HG02938 (cell line): ENCODE results near the gene FBXO2.
"Not testable (repeated sequence)": the region's sequence is repeated elsewhere in the genome, so short reads cannot be mapped to it uniquely, and the experiment has no call there.

Experiments used
- ATAC-seq: cut with Tn5 transposase; IDR thresholded peaks from one replicate; pipeline ENCODE4 v1.9.1; 2021; ENCODE audit warnings: mild to moderate bottlenecking, moderate library complexity; ENCODE audit not compliant: unreplicated experiment

FBXO2 gene

DNA sequence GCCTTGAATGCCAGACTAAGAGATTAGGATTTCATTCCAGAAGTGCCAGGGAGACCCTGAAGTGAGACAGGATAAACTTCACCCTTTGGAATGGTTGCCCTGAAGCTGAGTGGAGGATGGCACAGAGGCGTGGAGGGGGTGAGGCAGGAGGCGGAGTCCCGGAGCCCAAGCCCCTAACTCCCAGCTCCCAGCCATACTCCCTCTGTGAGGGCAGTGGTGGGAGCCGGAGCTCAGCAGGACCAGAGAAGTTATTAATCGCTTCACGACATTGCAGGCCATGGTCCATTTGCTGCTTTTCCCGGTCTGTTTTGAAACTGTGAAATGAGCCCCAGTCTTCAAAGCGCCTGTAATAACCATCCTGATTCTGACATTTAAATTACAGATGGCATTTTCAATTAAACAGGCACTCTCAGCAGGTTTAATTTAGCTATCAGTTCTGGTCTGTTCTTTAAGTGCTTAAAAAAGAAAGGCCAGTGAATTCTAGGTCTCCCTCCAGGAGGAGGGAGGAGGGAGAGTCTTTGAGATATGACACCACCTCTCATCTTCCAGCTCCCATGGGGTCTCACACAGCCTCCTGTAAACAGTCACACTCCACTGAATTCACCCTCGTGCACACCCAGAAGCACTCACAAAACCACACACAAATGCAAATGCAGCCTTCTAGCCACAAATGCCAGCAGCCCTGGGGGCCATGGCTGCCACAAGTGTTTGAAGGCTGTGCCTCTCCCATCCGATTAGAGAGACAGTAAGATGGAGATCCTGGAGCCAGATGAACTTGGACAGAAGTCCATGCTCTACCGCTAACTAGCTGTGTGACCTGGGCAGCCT, 19.6 kb downstream of the FBXO2 start:
- ATAC-seq, result no peak

DNA sequence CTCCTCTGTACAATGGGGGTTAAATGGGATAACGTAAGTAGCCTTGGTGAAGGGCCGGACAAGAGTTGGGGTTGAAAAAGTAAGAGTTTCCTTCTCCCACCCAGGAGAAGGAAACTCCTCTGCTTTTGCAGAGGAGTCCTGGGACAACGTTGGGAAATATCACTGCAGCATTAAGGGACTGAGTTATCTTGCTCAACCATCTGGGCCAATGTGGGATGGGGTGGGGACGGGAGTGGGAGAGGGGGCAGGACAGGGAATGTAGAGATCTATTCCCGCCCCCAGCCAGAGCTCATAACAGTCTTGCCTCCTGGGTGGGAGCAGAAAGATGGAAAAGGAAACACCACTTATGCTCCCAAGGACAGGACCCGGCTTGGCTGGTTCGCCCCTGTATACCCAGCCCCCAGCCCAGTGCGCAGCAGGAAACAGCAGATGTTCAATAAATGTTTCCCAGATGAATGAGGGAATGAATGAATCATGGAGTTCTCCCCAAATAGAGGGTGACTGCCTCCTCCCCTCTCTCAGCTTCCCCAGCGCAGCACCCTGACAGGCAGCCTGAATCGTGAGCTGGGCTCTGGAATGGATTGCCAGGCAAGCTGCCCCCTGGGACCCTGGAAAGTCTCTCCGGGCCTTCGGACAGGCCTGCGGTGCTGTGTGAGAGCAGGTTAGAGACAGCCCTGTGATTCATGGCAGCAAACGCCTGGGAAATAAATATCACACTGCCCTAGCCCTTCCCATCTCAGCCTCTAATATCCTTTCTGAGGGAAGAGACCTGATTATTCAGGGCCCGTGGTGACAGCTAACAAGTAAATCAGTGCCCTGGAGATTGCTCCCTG, 24.8 kb downstream of the FBXO2 start:
- ATAC-seq, result no peak

DNA sequence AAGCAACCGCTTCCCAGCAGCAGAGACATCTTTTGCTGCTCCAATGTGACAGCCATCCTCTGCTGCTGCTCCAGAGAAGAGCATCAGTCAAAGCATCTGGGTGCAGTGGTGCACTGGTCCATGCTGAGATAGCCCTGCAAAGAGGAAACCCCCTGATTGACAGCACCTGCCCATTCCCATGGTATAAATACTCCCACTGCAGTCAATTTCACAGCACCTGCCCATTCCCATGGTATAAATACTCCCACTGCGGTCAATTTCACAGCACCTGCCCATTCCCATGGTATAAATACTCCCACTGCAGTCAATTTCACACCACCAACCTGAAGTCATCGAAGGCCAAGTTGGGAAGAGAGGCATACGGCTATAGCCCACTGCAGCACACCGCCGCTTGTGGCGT, 25.5 kb downstream of the FBXO2 start:
- ATAC-seq, result no peak

DNA sequence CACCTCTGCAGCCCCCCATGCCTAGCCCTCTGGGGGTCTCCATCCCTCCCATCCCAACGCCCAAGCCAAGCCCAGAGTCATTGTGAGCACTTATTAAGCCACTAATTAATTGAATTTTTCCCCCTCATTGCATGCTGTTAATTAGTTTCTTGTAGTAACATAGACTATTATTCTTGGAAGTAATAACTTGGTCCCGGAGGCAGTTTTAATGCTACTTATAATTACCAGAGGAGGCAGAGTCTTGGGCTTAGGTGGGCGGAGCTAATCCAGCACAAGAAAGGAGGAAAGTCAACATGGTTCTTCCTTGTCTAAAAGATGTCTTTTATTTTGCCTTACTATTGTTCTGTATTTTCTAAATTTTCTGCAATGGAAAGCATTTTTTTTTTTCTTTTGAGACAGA, 27.7 kb downstream of the FBXO2 start:
- no peak for ATAC-seq

DNA sequence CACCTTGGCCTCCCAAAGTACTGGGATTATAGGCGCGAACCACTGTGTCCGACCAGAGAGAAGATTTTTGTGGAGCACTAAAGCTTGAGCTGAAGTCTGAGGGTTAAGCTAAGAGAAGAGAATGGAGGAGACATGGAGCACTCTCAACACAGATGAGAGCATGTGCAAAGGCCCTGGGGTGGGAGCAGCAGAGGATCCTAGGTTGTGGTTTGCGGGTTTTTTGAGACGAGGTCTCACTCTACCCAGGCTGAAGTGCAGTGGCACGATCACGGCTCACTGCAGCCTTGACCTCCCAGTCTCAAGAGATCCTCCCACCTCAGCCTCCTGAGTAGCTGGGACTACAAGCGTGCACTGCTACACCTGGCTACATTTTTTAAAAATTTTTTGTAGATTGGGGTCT, 30.5 kb downstream of the FBXO2 start:
- no peak for ATAC-seq

DNA sequence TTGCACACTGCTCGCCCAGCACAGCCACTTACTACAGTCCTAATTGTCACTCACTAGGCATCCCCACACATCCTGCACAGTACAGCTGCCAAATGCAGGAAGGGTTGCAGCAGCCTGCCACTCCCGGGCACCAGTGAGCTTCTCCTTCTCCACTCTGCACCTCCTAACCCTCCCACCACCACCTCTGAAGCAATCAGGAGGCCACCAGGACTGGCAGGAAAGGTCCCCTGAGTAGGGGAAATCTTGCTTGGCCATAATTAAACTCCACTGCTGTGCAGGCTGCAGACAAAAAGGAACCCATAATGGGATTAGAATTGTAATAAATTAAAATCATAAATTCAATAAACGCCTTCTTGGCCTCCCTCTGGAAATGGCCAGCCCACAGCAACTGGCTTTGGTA, 31.8 kb downstream of the FBXO2 start:
- ATAC-seq, result no peak

DNA sequence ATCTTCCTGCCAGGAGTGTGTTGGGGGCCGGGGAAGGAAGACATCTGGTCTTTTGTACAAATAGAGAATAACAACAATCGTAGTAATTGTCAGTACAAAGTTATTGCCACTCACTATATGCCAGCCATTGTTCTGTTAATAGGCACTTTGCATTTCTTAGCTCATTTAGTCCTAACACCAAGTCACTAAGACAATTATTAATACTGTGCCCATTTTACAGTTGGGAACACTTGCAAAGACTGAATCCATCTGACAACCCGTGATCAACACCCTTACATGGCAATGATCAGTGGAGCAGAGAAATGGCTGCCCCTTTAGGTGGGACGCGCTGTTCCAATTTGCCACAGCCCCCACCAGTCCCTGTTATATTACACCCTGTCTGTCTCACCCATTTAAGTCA, 33.3 kb downstream of the FBXO2 start:
- no peak for ATAC-seq

DNA sequence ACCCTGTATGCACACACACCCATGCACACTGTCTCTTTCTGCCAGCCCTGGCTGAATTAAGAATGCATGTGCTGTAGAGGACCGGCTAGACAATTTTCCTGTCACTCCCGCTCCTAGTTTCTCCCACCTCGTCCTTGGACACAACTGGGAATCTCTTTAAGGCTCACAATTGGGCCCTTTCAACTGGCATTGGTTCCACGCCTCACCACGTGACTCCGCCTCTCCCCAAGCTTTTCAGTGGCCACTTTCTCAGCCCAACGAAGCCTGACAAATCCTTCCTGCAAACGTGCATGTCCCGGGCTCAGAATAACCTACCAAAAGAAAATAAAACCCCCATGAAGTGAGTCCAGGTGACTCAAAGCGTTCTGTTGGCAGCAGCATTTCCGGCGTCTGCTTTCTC, 33.8 kb downstream of the FBXO2 start:
- no peak for ATAC-seq

DNA sequence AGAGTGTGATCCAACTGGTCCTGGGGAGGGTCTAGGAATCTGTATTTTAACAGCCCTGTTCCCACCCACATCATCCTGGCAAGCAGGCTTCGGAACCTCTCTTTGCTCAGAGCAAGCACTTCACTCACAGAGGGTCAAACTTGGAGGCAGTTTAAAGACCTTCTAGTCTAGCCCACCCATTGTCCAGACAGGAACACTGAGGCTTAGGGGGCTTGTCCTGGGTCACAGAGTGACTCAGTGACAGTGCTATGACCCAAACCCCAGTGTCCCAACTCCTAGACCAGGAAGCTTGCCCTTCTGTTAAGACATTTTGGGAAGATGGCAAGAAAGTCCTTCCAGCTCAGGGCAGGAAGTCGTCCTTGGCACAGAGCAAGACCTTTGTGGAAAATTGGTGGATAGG, 36.5 kb downstream of the FBXO2 start:
- ATAC-seq, result no peak

DNA sequence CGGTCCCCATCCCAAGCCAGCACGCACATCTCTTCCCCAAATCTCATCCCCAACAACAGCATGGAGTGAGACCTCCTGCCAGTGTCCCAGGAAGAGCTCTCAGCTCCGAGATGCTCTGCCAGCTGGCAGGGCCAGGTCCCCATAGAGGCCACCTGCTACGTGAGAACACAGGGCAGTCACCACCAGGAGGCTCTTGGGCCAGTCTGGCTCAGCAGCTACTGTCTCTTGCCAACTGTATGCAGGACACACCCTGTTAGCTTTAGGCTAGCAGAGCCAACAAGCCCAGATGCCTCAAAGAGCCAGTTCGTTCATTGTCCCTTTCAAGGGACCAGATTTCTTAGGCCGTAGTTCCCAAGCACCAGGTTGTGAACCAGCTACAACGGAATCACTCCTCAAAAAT, 36.9 kb downstream of the FBXO2 start:
- no peak for ATAC-seq

DNA sequence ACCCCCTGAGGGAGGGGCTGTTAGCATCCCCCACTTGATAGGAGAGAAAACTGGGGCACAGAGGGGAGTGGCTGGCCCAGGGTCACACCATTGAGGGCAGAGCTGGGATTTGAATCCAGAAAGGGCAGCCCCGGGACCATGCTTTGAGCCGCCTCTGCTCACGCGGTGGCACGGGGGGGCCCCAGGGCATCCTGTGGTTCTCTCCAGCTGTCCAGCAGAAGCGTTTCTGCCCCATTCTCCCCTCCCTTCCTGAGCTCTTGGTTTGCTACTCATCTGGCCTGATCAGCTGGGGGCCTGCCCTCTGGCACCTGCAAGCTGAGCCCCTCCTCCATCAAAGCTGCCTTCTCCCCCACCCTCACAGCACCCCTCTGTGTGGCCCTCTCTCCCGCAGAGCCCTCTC, 37.5 kb downstream of the FBXO2 start:
- ATAC-seq, result no peak

DNA sequence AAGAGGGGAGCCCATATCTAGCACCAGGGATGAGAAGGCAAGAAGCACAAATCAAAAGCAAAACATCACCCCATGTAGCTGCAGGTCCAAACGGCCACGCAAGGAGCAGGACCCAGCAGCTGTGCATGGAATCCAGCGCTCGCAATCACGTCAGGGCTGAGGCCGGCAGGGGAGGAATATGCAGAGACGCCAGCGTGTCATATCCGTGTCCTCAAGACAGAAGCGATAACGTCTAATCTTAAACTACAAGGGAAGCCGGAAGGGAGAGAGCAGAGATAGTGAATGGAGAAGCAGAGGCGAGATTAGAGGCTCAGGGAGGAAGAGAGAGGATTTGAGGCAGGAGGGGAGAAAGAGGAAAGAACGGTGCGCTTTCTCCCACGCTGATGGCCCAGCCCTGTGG, 39.1 kb downstream of the FBXO2 start:
- no peak for ATAC-seq

DNA sequence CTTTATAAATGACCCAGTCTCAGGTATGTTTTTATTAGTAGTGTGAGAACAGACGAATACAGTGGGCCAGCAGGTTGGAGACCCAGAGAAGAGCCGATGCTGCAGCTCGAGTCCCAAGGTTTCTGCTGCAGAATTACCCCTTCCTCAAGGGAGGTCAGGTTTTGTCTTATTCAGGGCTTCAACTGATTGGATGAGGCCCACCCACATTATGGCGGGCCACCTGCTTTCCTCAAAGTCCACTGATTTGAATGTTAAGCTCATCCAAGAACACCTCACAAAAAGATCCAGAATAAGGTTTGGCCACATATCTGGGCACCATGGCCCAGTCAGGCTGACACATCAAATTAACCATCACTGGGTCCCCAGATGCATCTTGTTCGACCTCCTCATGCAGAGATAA, 40.9 kb downstream of the FBXO2 start:
- no peak for ATAC-seq

DNA sequence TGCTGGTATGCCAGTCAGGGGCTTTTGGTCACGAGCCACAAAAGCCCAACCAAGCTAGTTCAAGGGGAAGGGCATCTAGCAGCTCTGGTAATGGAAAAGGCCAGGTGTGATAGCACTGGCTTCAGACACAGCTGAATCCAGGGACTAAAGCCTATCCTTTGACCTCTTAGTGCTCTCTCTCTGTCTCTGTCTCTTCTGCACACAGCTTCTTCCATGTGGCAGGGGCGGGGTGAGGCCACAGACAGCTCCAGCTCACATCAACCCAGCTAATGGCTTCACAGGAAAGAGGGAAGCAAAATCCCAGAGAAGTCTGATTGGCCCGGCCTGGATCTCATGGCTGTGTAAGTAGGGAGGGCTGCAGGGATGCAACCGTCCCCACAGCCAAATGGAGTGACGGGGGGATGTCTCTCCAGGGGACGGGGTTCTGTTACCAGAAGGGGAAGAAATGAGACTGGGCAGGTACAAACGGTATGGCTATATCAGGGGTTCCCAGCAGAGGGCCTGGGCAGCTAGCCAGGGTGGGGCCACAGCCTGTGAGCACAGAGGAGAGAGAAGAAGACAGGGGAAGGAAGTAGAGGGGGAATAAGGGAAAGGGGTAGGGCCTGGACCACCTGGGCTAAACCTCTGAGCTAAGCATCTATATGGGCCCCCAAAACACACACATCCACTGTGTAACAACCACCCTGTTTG, 42.4 kb downstream of the FBXO2 start:
- ATAC-seq, result no peak

DNA sequence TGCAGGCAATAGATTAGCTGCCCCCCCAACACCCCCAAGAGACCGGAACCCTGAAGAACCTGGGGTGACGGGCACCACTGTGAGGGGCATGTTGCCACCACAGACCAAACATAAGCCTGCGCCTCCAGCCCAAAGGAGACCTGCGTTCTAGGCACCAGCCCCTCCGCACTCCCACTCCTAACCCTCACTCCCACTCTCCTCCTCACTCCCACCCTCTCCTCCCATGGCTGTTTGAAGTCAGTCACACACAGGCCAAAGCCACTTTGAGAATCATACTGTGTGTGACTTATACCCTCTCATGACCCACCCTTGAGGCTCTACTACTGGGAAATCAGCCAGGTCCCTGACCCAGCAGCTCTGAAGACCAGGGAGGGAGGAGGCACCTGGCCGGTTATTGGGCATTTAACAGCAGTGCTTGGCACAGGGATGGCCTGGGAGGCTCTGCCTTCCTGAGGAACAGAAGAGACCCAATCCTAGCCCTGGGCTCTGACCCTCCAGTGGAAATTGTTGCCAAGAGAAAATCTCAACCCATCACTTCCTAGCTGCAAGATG, 43.5 kb downstream of the FBXO2 start:
- no peak for ATAC-seq

DNA sequence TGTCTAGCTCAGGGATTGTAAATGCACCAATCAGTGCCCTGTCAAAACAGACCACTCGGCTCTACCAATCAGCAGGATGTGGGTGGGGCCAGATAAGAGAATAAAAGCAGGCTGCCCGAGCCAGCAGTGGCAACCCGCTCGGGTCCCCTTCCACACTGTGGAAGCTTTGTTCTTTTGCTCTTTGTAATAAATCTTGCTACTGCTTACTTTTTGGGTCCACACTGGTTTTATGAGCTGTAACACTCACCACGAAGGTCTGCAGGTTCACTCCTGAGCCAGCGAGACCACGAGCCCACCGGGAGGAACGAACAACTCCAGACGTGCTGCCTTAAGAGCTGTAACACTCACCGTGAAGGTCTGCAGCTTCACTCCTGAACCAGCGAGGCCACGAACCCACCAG, 44.9 kb downstream of the FBXO2 start:
- not testable (repeated sequence) for ATAC-seq

DNA sequence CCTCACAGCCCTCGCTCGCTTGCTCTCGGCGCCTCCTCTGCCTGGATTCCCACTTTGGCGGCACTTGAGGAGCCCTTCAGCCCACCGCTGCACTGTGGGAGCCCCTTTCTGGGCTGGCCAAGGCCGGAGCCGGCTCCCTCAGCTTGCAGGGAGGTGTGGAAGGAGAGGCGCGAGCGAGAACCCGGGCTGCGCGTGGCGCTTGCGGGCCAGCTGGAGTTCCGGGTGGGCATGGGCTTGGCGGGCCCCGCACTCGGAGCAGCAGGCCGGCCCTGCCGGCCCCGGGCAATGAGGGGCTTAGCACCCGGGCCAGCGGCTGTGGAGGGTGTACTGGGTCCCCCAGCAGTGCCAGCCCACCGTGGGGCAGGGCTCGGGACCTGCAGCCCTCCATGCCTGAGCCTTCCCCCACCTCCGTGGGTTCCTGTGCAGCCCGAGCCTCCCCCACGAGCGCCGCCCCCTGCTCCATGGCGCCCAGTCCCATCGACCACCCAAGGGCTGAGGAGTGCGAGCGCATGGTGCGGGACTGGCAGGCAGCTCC, 45.6 kb downstream of the FBXO2 start:
- not testable (repeated sequence) for ATAC-seq

DNA sequence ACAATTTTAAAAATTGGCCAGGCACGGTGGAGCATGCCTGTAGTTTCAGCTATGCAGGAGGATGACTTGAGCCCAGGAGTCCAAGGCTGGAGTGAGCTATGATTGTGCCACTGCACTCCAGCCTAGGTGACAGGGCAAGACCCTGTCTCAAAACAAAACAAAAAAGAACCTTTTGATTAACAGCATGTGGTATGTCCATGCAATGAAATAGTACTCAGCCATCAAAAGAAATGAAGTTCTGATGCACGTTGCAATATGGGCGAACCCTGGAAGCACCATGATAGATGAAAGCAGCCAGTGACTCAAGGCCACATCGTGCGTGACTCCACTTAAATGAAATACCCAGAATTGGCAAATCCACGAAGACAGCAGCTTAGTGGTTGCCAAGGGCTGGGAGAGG, 47.5 kb downstream of the FBXO2 start:
- ATAC-seq, result no peak

DNA sequence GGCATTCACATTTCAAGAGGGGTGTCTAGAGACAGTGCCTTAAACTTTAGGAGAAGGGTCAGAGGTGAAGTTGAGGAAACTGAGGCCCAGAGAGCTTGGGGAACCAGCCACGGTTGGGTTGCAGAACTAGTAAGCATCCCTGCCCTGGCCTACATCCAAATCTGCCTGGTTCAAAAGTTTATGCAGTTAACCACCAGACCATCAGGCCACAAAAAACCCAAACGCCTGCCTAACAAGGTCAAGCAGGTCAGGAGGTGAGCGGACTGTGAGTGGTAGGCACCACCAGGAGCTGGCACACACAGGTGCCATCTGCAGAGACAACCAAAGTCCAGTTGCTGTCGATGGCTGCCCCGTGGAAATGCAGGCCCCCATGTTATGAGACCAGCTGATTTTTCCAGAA, 51.2 kb downstream of the FBXO2 start:
- no peak for ATAC-seq

DNA sequence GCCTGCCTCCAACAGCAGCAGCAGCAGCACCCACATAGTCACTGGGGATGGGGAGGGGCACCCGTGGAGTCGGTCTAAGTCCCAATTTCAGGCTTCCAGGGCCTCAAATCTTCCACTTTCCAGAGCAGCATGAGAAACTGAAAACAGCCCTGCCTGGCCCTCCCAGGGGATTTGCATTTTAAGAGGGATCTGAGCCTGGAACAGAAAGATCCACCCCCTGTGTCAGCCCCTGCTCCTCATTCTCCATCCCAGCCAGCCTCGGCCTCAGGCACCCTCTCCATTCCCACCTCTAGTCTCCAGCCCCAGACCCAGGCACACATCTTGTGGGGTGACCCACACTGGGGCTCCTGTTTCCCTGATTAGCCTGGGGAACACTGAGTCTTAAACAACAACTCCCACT, 51.8 kb downstream of the FBXO2 start:
- no peak for ATAC-seq

DNA sequence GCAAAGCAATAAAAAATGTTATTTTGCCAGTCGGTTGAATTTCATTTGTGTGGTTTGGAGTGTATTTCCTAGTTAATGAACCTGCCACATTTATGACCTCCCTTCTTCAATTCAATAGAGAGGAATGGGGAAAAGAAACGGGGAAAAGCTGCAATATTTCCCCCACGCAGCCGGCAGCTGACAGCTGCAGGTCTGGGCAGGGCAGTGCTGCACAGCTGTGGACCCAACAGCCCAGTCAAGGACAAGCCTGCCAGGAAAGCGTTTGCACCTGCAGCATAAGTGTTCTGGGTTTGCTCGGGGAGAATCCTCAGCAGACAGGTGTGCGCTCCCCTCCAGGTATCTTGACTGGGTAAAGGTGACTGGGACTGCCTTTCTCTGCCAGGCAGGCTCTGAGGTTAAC, 53.4 kb downstream of the FBXO2 start:
- ATAC-seq, result no peak
